ENCODE results near the gene DDX39B. TPM values are rescaled to one million over a fixed set of nuclear protein-coding genes. Genes with fewer than 3 reads are reported as not detected.

Gene DDX39B
- total RNA-seq, 1 experiment from 2014 or later, result 813 TPM

- WGBS (ENCODE audit: extremely low coverage, insufficient read length, low lambda C conversion rate), result no CpG with 5 or more reads among the region's 9 CpGs
- Histone ChIP-seq H2BK120ac (ENCODE audit: low read depth, low read length, poor library complexity, severe bottlenecking) (no peak overlapping the region), H2BK15ac (ENCODE audit: low read depth, low read length) (no peak overlapping the region), H3T11ph (ENCODE audit: low read length) (no peak overlapping the region), H3K14ac (ENCODE audit: insufficient read depth, low read length) (no peak overlapping the region), H2AK5ac (ENCODE audit: insufficient read length, low read length) (no peak overlapping the region), H3K23me2 (ENCODE audit: insufficient read length, low read depth, low read length, poor library complexity, severe bottlenecking) (no peaks in the 10 kb centered on the region), H4K20me1 (ENCODE audit: control insufficient read depth, insufficient read depth, insufficient read length) (peaks cover 4% of the 10 kb centered on the region), H3K4ac (ENCODE audit: low read depth, low read length) (no peak overlapping the region), H3K27ac (ENCODE audit: insufficient read length, low read depth, low read length) (no peak overlapping the region), H2AFZ (ENCODE audit: low read length) (no peak overlapping the region), H3K18ac (ENCODE audit: insufficient read length, low read depth, low read length) (no peak overlapping the region), H3K79me2 (ENCODE audit: insufficient read depth, low read length) (no peaks in the 10 kb centered on the region; the same call in 1 of the 2 replicates), H4K91ac (ENCODE audit: insufficient read length, low read depth, low read length) (no peak overlapping the region), H3K4me2 (ENCODE audit: insufficient read depth, insufficient read length, low read length) (no peak overlapping the region), H3K56ac (ENCODE audit: insufficient read length, low read depth, low read length) (no peak overlapping the region), H3K79me1 (ENCODE audit: insufficient read depth, low read depth, low read length, poor library complexity, severe bottlenecking) (peaks cover 11% of the 10 kb centered on the region), H4K5ac (ENCODE audit: insufficient read length, low read depth, low read length) (no peak overlapping the region), H3K4me1 (ENCODE audit: insufficient read depth, low read length) (no peaks in the 10 kb centered on the region; the same call in 1 of the 2 replicates), H4K8ac (replicated peaks; ENCODE audit: insufficient read length, low read depth, low read length) (no peak overlapping the region), H2BK20ac (ENCODE audit: low read depth, low read length, poor library complexity, severe bottlenecking) (no peak overlapping the region), H3K27me3 (ENCODE audit: insufficient read depth, low read length) (no peaks in the 10 kb centered on the region), H3K9me3 (ENCODE audit: control insufficient read depth, low read depth, low read length) (no peaks in the 10 kb centered on the region), H3K23ac (ENCODE audit: insufficient read length, low read depth, low read length) (no peak overlapping the region), H2BK12ac (ENCODE audit: insufficient read length, low read depth, low read length) (no peak overlapping the region), H3K9ac (ENCODE audit: extremely low read depth, insufficient read length, low read length) (no peak overlapping the region), H2BK5ac (ENCODE audit: insufficient read length, low read length) (no peak overlapping the region)
- H3K4me1 Mint-ChIP-seq, result peaks cover 27 to 36% of the 10 kb centered on the region in 2 experiments
- peak overlapping the region; percentile 58 to 89 (median 68); a peak in 4 of 7 replicates for H3K27ac Mint-ChIP-seq
- H3K4me3 Mint-ChIP-seq, result no peak overlapping the region; a peak in 1 of 5 replicates
- TF ChIP-seq CTCF (conservative IDR thresholded peaks at IDR 0.05), result no peak
- no peak for DNase-seq
- no peaks in the 10 kb centered on the region for H3K9me3 Mint-ChIP-seq
- no peaks in the 10 kb centered on the region for H3K27me3 Mint-ChIP-seq (ENCODE audit: low read depth)
- H3K36me3 Mint-ChIP-seq (ENCODE audit: insufficient read depth in 1 of 3, low read depth in 3 of 3), result peaks cover 71 to 84% (median 79%) of the 10 kb centered on the region in 3 experiments
Measured at GRCh38 chr6:31532644-31533454, 9.0 kb downstream of the DDX39B start.
